Fibroblast of skin of right biceps (primary cell): Measurements from ENCODE around the gene RPS8.
A peak's percentile ranks its signal among the peaks of the same experiment; 100 is the strongest.
"Not testable (repeated sequence)": the region's sequence is repeated elsewhere in the genome, so short reads cannot be mapped to it uniquely, and the experiment has no call there.

Source experiments
- DNase-seq: peaks from one replicate; pipeline ENCODE4 v3.0.0-alpha.2; 2013

RPS8 gene

GRCh38 chr1:44783697-44784093 lies 8.4 kb downstream of the RPS8 start:
- DNase-seq = no peak

- DNase-seq = no peak
Measured at GRCh38 chr1:44784094-44785028, 9.0 kb downstream of the RPS8 start.

DNA sequence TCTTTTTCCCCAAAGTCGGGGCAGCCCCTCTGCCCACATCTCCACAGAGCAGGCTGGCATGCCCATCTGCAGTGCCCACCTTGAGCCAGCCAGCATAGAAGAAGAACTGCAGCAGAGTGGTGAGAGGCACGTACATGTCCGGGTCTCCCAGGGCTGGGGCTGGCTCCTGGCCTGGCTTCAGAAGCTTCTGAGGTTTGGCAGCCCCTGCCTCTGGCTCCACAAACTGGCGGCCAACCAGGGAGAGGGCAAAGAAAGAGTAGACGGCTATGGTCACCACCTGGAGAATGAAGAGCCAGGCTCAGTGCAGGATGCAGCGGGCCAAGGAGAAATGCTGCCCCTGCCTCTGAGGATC lies 9.7 kb downstream of the RPS8 start:
- no peak for DNase-seq

DNA sequence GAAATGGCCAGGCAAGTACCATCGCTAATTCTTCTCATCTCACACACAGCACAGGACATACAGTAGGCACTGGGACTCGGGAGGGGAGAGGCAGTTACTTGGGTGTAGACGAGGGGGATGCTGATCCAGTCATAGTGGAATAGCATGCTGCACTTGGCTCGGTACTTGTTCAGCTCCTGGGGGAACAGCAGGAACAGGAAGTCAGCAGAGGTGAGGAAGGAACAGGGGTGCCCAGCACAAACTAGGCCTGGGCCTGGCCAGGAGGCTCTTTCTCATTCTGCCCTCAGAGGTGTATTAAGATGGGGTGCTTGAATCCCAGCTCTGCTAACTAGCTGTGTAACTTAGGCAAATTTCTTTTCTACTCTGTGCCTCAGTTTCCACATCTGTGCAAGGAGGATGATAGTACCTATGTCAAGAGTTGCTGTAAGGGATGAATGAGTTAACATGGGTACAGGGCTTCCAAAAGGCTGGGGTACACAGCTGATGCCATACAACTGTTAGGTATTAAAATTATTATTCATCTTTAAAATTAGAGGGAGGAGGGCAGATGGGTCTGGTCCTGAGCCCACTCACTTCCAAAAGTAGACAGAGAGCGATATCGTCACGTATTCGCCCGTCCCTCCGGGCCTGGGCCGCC lies 10.3 kb downstream of the RPS8 start:
- no peak for DNase-seq

DNA sequence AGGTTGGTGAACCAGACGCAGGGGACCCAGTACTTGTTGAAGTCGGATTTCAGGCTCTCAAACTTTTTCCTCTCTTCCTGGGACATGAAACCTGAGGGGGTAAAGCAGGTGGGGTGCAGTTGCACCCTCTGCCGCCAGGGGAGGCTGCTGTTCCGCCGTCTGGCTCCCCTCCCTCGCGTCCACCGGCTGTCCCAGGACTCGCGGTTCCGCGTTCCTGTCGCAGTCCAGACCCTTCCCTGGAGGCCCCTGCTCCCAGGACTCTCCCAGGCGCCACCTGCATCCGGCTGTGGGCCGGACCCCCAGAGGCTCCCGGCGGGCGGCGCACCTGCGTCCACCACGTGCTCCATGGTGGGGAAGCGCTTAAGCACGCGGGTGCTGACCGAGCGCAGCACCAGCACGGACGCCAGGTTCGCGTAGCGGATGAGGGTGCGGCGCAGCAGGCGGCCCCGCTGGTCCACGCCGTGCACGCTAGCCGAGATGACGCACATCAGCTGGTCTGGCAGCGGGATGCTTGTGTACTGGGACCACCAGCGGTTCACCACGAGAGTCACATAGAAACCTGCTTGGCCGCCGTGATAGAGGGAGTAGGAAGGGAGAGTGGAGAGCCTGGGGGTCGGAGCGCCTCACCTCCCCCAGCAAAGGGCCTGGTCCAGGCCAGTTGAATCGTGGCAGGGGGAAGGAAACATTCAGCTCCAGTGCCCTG lies 10.9 kb downstream of the RPS8 start:
- DNase-seq = peak; percentile 52

- no peak for DNase-seq
Measured at GRCh38 chr1:44786841-44787426, 11.6 kb downstream of the RPS8 start.

DNA sequence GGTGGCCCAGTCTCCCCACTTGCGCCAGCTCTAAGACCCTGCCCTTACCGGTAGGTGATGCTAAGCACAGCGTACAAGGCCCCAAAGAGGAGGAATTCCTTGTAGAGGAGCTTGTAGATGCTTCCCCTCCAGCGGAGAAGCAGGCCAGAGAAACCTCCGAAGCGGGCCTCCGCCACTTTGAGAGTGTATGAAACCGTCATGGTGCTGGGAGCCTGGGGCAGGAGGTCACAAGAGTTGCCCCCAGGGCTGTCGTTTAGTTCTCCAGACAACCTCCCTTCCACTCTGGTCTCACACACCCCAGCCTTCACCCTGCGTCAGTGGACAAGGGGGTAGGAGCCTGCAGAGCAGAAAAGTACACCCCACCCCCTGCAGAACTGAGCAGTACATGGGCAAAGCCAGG lies 12.2 kb downstream of the RPS8 start:
- no peak for DNase-seq

GRCh38 chr1:44788120-44788860 lies 12.9 kb downstream of the RPS8 start, which contains the start of gene BEST4:
TSS of gene BEST4 (minus strand) at chr1:44788170. CDS start at chr1:44787705, 465 bp downstream.
- DNase-seq = no peak

- DNase-seq = no peak
Measured at GRCh38 chr1:44790968-44791801, 15.8 kb downstream of the RPS8 start.

DNA sequence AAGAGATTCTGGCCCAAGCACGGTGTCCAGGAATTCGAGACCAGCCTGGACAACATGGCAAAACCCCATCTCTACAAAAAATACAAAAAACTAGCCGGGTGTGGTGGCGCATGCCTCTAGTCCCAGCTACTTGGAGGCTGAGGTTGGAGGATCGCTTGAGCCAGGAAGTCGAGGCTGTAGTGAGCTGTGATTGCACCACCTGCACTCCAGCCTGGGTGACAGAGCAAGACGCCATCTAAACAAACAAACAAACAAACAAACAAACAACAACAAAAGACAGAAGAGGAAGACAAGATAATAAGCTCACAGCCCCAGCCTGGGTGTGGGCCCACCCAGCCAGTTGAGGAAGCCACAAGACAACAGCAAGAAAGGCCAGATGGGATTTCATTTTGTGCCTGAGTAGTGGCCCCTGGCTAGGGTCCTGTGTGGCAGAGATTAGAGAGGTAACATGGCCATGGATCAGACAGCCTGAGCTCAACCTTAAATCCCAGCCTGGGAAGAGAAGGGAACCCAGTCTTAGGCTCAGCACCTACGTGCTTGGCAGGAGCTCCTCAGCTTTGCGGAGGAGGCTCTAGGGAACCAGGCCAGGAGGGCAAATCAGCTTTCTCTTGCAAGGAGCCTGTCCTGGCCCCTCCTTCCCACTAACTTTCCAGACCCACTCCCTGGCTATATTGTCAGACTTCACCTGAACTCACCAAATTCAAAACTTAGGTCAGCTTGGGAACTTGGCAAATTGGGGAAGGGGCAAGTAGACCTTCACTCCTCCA lies 17.6 kb downstream of the RPS8 start:
- DNase-seq = no peak

DNA sequence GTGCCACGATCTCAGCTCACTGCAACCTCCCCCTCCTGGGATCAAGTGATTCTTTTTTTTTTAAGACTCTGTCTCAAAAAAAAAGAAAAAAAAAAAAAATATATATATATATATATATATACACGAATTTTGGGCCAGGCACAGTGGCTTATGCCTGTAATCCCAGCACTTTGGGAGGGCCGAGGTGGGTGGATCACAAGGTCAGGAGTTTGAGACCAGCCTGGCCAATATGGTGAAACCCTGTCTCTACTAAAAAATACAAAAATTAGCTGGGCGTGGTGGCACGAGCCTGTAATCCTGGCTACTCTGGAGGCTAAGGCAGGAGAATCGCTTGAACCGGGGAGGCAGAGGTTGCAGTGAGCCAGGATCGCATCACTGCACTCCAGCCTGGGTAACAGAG lies 22.5 kb downstream of the RPS8 start:
- DNase-seq = not testable (repeated sequence)

- DNase-seq = no peak
Measured at GRCh38 chr1:44798481-44799365, 23.4 kb downstream of the RPS8 start.

GRCh38 chr1:44799770-44800584 lies 24.6 kb downstream of the RPS8 start, which contains the start of gene PLK3:
TSS of gene PLK3 (plus strand) at chr1:44800377. CDS start at chr1:44800464, 87 bp downstream.
- DNase-seq = peak; percentile 97

DNA sequence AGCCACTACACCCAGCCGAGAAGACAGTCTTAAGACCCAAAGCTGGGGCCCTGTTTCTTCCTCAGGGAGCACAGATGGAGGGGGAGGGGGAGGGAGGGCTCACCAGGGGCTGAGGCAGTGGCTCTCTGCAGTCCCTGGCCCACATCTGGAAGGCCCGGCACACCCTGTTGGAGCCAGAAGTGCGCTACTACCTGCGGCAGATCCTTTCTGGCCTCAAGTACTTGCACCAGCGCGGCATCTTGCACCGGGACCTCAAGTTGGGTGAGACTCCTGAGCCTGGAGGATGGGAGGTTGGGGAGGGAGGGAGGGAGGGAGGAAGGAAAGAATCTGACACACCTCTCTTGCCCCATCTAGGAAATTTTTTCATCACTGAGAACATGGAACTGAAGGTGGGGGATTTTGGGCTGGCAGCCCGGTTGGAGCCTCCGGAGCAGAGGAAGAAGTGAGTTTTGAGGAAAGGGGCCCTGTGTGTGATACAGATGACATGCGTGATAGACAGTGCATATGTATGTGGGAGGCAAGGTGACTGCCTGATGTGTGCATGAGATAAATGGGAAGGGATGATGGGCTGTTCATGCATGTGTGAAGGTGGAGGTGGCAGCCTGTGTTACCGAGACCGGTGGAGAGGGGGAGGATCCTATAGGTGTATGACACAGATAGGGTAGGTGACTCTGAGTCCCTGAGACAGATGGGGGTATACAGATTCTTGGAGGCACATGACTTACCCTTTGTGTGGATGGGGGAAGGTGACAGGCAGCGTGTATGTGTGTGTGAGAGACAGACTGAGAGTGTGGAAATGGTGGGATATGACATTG lies 26.4 kb downstream of the RPS8 start:
- DNase-seq = no peak

GRCh38 chr1:44802306-44803061 lies 27.1 kb downstream of the RPS8 start:
- no peak for DNase-seq

- no peak for DNase-seq
Measured at GRCh38 chr1:44803062-44803311, 27.6 kb downstream of the RPS8 start.
